ENCODE results near the gene USP49. TPM values are rescaled to one million over a fixed set of nuclear protein-coding genes. Genes with fewer than 3 reads are reported as not detected.

USP49 gene
- total RNA-seq, 2 experiments from 2014 or later, result 1.3 TPM

- intact Hi-C loops (cut with DNase I, micrococcal nuclease), result no loop called here
- no peak for ATAC-seq (ENCODE audit: poor library complexity)
- H3K36me3 Mint-ChIP-seq (ENCODE audit: low read depth), result no peaks in the 10 kb centered on the region
- Histone ChIP-seq H3K36me3 (ENCODE audit: insufficient read depth, low read length) (no peaks in the 10 kb centered on the region), H3K27me3 (ENCODE audit: control insufficient read depth in 1 of 2, insufficient read depth in 2 of 2, low read length in 2 of 2) (no peaks in the 10 kb centered on the region), H3K4me3 (ENCODE audit: low read length) (no peak overlapping the region), H3K4me1 (ENCODE audit: insufficient read depth, low read length) (no peaks in the 10 kb centered on the region), H3K9me3 (ENCODE audit: control insufficient read depth in 1 of 2, insufficient read depth in 1 of 2, low read length in 2 of 2) (no peaks in the 10 kb centered on the region), H3K27ac (ENCODE audit: low read depth in 1 of 2, low read length in 2 of 2) (no peak overlapping the region)
- no peak overlapping the region for H3K27ac Mint-ChIP-seq
- H3K4me3 Mint-ChIP-seq, result no peak overlapping the region
- H3K27me3 Mint-ChIP-seq, result no peaks in the 10 kb centered on the region
- ChIA-PET POLR2A (no interaction called here), CTCF (interaction anchor here (0.6 kb wide), 1 partner anchor 139 kb away, joined by 3 read pairs; no protein-coding TSS in a partner anchor)
- H3K4me1 Mint-ChIP-seq (ENCODE audit: low read depth), result no peaks in the 10 kb centered on the region
- no peak for DNase-seq
- no peaks in the 10 kb centered on the region for H3K9me3 Mint-ChIP-seq
- TF ChIP-seq CTCF (IDR thresholded peaks at IDR 0.05), result no peak
Observed at GRCh38 chr6:41877051-41877680, 18.0 kb downstream of the USP49 start.

GRCh38 chr6:41874741-41875140 lies 20.4 kb downstream of the USP49 start:
- Histone ChIP-seq H3K36me3 (ENCODE audit: insufficient read depth, low read length) (no peaks in the 10 kb centered on the region), H3K27ac (ENCODE audit: low read depth in 1 of 2, low read length in 2 of 2) (no peak overlapping the region), H3K9me3 (ENCODE audit: control insufficient read depth in 1 of 2, insufficient read depth in 1 of 2, low read length in 2 of 2) (no peaks in the 10 kb centered on the region), H3K4me3 (ENCODE audit: low read length) (no peak overlapping the region), H3K27me3 (ENCODE audit: control insufficient read depth in 1 of 2, insufficient read depth in 2 of 2, low read length in 2 of 2) (no peaks in the 10 kb centered on the region), H3K4me1 (ENCODE audit: insufficient read depth, low read length) (no peaks in the 10 kb centered on the region)
- TF ChIP-seq CTCF (IDR thresholded peaks at IDR 0.05), result no peak
- Mint-ChIP-seq H3K36me3 (ENCODE audit: low read depth) (no peaks in the 10 kb centered on the region), H3K27me3 (no peaks in the 10 kb centered on the region), H3K27ac (no peak overlapping the region), H3K4me3 (no peak overlapping the region), H3K4me1 (ENCODE audit: low read depth) (no peaks in the 10 kb centered on the region), H3K9me3 (no peaks in the 10 kb centered on the region)
- intact Hi-C loops (cut with DNase I, micrococcal nuclease), result loop anchor here in 1 of 2 experiments (1.0 kb wide), 1 partner anchor 15 kb away; no protein-coding TSS in a partner anchor
- ChIA-PET POLR2A (no interaction called here), CTCF (no interaction called here)
- ATAC-seq (ENCODE audit: poor library complexity) (no peak), DNase-seq (no peak)

- POLR2A ChIA-PET, result no interaction called here
- H3K4me1 ChIP-seq (ENCODE audit: insufficient read depth, low read length), result no peaks in the 10 kb centered on the region
- TF ChIP-seq CTCF (IDR thresholded peaks at IDR 0.05), result no peak
- Mint-ChIP-seq H3K36me3 (ENCODE audit: low read depth) (no peaks in the 10 kb centered on the region), H3K9me3 (no peaks in the 10 kb centered on the region), H3K27me3 (no peaks in the 10 kb centered on the region), H3K4me3 (no peak overlapping the region), H3K27ac (no peak overlapping the region), H3K4me1 (ENCODE audit: low read depth) (no peaks in the 10 kb centered on the region)
- no peak overlapping the region for H3K4me3 ChIP-seq (ENCODE audit: low read length)
- no peak overlapping the region for H3K27ac ChIP-seq (ENCODE audit: low read depth in 1 of 2, low read length in 2 of 2)
- intact Hi-C loops (cut with DNase I, micrococcal nuclease), result no loop called here
- DNase-seq (no peak), ATAC-seq (ENCODE audit: poor library complexity) (no peak)
- H3K36me3 ChIP-seq (ENCODE audit: insufficient read depth, low read length), result no peaks in the 10 kb centered on the region
- H3K9me3 ChIP-seq (ENCODE audit: control insufficient read depth in 1 of 2, insufficient read depth in 1 of 2, low read length in 2 of 2), result no peaks in the 10 kb centered on the region
- no peaks in the 10 kb centered on the region for H3K27me3 ChIP-seq (ENCODE audit: control insufficient read depth in 1 of 2, insufficient read depth in 2 of 2, low read length in 2 of 2)
- CTCF ChIA-PET, result no interaction called here
Observed at GRCh38 chr6:41872147-41872546, 23.0 kb downstream of the USP49 start.

All from CD4-positive, alpha-beta T cell (primary cell).